K562 treated with DMSO at 1 percent for 4 hours (cell line): ENCODE measurements around the gene TNRC6A. TPM values are rescaled to one million over a fixed set of nuclear protein-coding genes. Genes with fewer than 3 reads are reported as not detected.

Source experiments
- total RNA-seq: library from RNA; unstranded; fragments of 300-600 nt; gene quantifications from 2 replicates; pipeline ENCODE4 v1.2.3, GENCODE V29; 2022; ENCODE audit not compliant: insufficient read depth

The TNRC6A gene
- total RNA-seq: 10.5 and 15.2 TPM in 2 replicates

GRCh38 chr16:24729243-24729950 is at the start of gene TNRC6A:
TNRC6A (plus strand) TSS chr16:24729651; CDS start chr16:24729842, 191 bp downstream.

GRCh38 chr16:24845726-24846547 is 116.5 kb downstream of the TNRC6A start, which contains the start of gene SLC5A11:
SLC5A11 (plus strand) TSS chr16:24845963; CDS start chr16:24858644, 12,681 bp downstream.

Other genes starting within 250 kb of the TNRC6A start
- gene RBBP6, start 190.1 kb upstream of the TNRC6A start, total RNA-seq: 31.4 and 40.5 TPM in 2 replicates
- not detected in 2 replicates for gene SLC5A11, start 116.3 kb downstream of the TNRC6A start, total RNA-seq